HG03025 (cell line): ENCODE measurements around the gene MCM9.

ENCODE experiments used
- ATAC-seq: cut with Tn5 transposase; IDR thresholded peaks from one replicate; pipeline ENCODE4 v1.9.1; 2021; ENCODE audit warnings: mild to moderate bottlenecking, moderate library complexity; ENCODE audit not compliant: unreplicated experiment, low FRiP score

The MCM9 gene

GRCh38 chr6:118894425-118895260 is 40.3 kb downstream of the MCM9 start:
- peak; percentile 36 for ATAC-seq

GRCh38 chr6:118893807-118894424 is 41.0 kb downstream of the MCM9 start, which contains the start of gene ASF1A:
TSS of gene ASF1A (plus strand) at chr6:118894152. CDS start at chr6:118894414, 262 bp downstream.
- peak; percentile 69 for ATAC-seq

GRCh38 chr6:118893064-118893806 is 41.7 kb downstream of the MCM9 start:
- peak; percentile 7 for ATAC-seq

- ATAC-seq = no peak
These were observed 42.5 kb downstream of the MCM9 start for GRCh38 chr6:118892355-118892991.

GRCh38 chr6:118890997-118891790 is 43.8 kb downstream of the MCM9 start:
- ATAC-seq = no peak

GRCh38 chr6:118889163-118889562 is 45.8 kb downstream of the MCM9 start:
- no peak for ATAC-seq

- ATAC-seq = no peak
These were observed 48.3 kb downstream of the MCM9 start for GRCh38 chr6:118886641-118887040.

- no peak for ATAC-seq
These were observed 52.5 kb downstream of the MCM9 start for GRCh38 chr6:118882314-118882905.

- peak; percentile 89 for ATAC-seq
These were observed 53.3 kb downstream of the MCM9 start for GRCh38 chr6:118881440-118882313.

GRCh38 chr6:118877806-118878205 is 57.2 kb downstream of the MCM9 start:
- no peak for ATAC-seq

GRCh38 chr6:118876814-118877213 is 58.1 kb downstream of the MCM9 start:
- ATAC-seq = no peak

GRCh38 chr6:118876198-118876597 is 58.8 kb downstream of the MCM9 start:
- ATAC-seq = no peak

GRCh38 chr6:118875672-118876071 is 59.3 kb downstream of the MCM9 start:
- ATAC-seq = no peak

- no peak for ATAC-seq
These were observed 61.7 kb downstream of the MCM9 start for GRCh38 chr6:118873239-118873638.

- no peak for ATAC-seq
These were observed 62.2 kb downstream of the MCM9 start for GRCh38 chr6:118872726-118873125.

- no peak for ATAC-seq
These were observed 62.6 kb downstream of the MCM9 start for GRCh38 chr6:118872318-118872717.

GRCh38 chr6:118871331-118871730 is 63.6 kb downstream of the MCM9 start:
- ATAC-seq = no peak

- no peak for ATAC-seq
These were observed 64.9 kb downstream of the MCM9 start for GRCh38 chr6:118869894-118870589.
